ENCODE results near the gene PDZD8.
"Not testable (repeated sequence)": the region's sequence is repeated elsewhere in the genome, so short reads cannot be mapped to it uniquely, and the experiment has no call there.

PDZD8 gene

DNA sequence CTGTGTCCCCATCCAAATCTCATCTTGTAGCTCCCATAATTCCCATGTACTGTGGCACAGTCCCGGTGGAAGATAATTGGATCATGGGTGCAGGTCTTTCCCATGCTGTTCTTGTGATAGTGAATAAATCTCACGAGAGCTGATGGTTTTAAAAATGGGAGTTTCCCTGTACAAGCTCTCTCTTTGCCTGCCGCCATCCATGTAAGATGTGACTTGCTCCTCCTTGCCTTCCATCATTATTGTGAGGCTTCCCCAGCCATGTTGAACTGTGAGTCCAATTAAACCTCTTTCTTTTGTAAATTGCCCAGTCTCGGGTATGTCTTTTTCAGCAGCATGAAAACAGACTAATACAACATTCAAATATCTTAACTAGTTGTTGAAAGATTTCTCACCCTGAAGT lies 145.1 kb downstream of the PDZD8 start:
- DNase-seq (ENCODE audit: low read depth in 2 of 3, low spot score in 2 of 3) = not testable (repeated sequence)

DNA sequence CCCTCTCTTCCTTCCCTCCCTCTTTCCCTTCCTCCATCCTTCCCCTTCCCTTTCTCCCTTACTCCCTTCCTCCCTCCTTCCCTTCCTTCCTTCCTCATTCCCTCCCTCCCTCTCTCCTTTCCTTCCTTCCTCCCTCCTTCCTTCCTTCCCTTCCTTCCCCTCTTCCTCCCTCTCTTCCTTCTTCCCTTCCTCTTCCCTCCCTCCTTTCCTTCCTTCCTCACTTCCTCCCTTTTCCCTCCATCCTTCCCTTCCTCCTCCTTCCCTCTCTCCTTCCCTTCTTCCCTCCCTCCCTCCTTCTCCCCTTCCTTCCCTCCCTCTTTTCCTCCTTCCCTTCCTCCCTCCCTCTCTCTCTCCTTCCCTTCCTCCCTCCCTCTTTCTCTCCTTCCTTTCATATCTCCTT lies 147.0 kb downstream of the PDZD8 start:
- DNase-seq (ENCODE audit: low read depth in 2 of 3, low spot score in 2 of 3) = no peak
